Lower leg skin (tissue), 4 donors: Measurements from ENCODE around the gene KLHL2. TPM values are rescaled to one million over a fixed set of nuclear protein-coding genes. Genes with fewer than 3 reads are reported as not detected.
"Not testable (repeated sequence)": the region's sequence is repeated elsewhere in the genome, so short reads cannot be mapped to it uniquely, and the experiment has no call there.

Experiments used
- DNase-seq, 2 donors: peaks; one replicate each; pipeline ENCODE4 v3.0.0-alpha.2; 2019; ENCODE audit warnings: low spot score in 2 of 2
- H3K4me3 ChIP-seq: fragments of 200-600 bp; sonication (generic); 2 replicates; pipeline ENCODE4 v1.5.1; 2017; ENCODE audit warnings: mild to moderate bottlenecking, low read depth; ENCODE audit not compliant: poor library complexity, severe bottlenecking
- POLR2A ChIP-seq, 2 donors: fragments of 450-650 bp; IDR thresholded peaks; one replicate each; pipeline ENCODE4 v1.6.1; 2016 to 2017; ENCODE audit warnings: antibody characterized with exemption in 2 of 2, mild to moderate bottlenecking in 1 of 2, moderate library complexity in 1 of 2
- WGBS, 2 donors: methylation state at CpG; one replicate each; pipeline ENCODE4 v1.1.5; 2018; 5-methylcytosine and 5-hydroxymethylcytosine counted together
- intact Hi-C: fragments of 100-400 bp; cut with DNase I; formaldehyde crosslinking; loops from one replicate; pipeline ENCODE4 v1.15.0; 2023; ENCODE audit warnings: low total_unique reads
- total RNA-seq, 4 donors: library from RNA; depleted of rRNA; stranded (reverse); fragments of >200 nt; gene quantifications; one replicate each; pipeline ENCODE4 v1.1.0, GENCODE V29; 2016
- TF ChIP-seq, protein P1 (sequence below), 3 donors: fragments of 450-650 bp; IDR thresholded peaks; one replicate each; pipeline ENCODE4 v1.5.1; 2016; ENCODE audit warnings: antibody characterized with exemption in 3 of 3, mild to moderate bottlenecking in 3 of 3, moderate library complexity in 2 of 3

Gene KLHL2
- total RNA-seq, 4 donors from 2014 or later = 15.1 to 15.9 (median 15.7) TPM

DNA sequence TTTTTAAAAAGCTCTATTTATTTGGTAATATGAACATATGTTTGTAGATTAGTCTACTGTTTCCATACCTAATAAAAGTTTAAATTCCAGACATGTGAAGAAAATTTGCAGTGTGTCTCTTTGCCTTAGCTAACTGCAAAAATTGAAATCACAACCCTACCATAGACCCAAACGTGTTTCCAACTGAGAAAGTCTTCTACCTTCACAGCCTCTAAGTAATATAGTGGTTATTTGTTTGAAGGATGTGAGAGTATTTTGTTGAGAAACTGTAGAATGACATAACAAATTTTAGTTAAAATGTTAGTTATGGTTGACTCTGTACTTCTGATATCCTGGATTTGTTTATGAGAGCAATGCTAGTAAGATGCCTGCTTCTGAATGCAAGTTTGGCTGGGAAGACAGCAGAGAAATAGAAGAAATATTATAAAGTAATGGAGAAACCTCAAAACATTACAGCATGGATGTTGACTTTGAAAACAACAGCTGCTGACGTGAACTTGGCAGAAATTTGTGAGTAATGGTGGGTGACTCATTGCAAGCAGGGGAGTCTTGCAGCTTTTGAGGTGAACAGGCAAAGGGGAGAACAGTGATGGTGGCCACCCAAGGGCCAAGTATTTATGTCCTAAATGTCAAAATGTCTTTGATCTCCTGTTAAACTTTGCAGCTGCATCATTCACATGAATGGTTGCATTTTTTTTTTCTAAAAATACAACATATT is 7.8 kb downstream of the KLHL2 start:
- H3K4me3 ChIP-seq, intact Hi-C loops: not testable (repeated sequence)
- WGBS, 2 donors = 42 to 56% methylated on average over 2 of the region's 2 CpGs
- DNase-seq = peak in 1 of 2 donors; percentile 48

GRCh38 chr4:165215761-165216487 is 8.6 kb downstream of the KLHL2 start:
- intact Hi-C loops, DNase-seq, H3K4me3 ChIP-seq: not testable (repeated sequence)
- WGBS, 2 donors = 61 to 65% methylated on average over 2 of the region's 2 CpGs

- no peak for TF ChIP-seq POLR2A (IDR thresholded peaks at IDR 0.05)
- TF ChIP-seq, protein P1, sequence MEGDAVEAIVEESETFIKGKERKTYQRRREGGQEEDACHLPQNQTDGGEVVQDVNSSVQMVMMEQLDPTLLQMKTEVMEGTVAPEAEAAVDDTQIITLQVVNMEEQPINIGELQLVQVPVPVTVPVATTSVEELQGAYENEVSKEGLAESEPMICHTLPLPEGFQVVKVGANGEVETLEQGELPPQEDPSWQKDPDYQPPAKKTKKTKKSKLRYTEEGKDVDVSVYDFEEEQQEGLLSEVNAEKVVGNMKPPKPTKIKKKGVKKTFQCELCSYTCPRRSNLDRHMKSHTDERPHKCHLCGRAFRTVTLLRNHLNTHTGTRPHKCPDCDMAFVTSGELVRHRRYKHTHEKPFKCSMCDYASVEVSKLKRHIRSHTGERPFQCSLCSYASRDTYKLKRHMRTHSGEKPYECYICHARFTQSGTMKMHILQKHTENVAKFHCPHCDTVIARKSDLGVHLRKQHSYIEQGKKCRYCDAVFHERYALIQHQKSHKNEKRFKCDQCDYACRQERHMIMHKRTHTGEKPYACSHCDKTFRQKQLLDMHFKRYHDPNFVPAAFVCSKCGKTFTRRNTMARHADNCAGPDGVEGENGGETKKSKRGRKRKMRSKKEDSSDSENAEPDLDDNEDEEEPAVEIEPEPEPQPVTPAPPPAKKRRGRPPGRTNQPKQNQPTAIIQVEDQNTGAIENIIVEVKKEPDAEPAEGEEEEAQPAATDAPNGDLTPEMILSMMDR (IDR thresholded peaks at IDR 0.05) = no peak
- 85 to 87% methylated on average over 3 of the region's 3 CpGs for WGBS, 2 donors
- H3K4me3 ChIP-seq = no peak overlapping the region
- intact Hi-C loops = no loop called here
- no peak for DNase-seq
Measured at GRCh38 chr4:165217325-165217724, 10.0 kb downstream of the KLHL2 start.

GRCh38 chr4:165221306-165221705 is 13.9 kb downstream of the KLHL2 start:
- 48 to 72% methylated on average over 4 of the region's 4 CpGs for WGBS, 2 donors
- H3K4me3 ChIP-seq, DNase-seq, intact Hi-C loops: not testable (repeated sequence)

DNA sequence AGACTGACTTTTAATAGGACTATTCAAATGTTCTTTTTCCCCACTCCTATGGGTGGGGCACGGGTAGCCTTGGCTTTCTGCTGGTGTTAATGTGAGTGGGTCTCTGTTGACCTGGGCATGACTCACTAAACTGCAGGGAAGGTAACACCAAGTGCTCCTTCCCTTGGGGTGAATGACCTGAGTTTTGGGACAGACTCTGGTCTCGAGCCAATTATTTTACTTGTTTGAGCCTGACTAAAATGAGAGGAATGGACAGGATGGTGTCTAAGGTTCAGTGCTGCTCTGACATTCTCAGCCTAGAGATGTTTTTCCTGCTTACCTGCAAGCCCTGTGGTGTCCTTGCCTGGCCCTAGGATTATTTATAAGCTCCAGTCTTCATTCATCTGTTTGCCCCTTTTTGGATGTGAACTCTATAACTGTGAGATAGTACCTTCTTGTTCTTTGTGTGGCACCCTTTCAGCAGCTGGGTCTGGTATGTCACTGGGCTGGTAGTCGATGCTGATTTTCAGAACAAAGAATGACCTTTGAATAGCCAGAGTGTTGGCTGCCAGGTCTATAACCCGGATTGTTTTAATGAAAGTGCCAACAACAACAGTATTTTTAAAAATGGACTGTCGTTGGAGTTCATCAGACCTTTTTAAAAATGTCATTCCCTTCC is 14.8 kb downstream of the KLHL2 start:
- not testable (repeated sequence) for DNase-seq
- WGBS, 2 donors = 39 to 46% methylated on average over 5 of the region's 5 CpGs

DNA sequence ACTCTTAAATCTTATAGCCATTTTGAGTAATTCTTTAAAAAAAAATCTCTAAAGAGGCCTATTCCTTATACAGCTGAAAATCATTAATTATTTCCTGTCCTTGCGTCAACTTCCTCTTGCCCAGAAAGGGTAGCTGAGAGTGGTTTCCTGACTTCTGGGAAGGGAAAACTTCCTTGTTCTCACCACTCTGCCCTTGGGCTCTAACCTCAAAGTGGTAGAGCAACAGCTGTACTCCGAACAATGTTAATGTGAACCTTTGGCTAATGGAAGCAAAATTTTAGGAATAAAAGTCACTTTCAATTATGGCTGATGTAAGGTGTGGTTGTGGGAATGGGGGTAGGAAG is 15.3 kb downstream of the KLHL2 start:
- intact Hi-C loops = no loop called here
- TF ChIP-seq POLR2A (IDR thresholded peaks at IDR 0.05) = no peak
- TF ChIP-seq, protein P1 (IDR thresholded peaks at IDR 0.05) = no peak
- no peak overlapping the region for H3K4me3 ChIP-seq
- no peak for DNase-seq
- 35 to 47% methylated on average over 2 of the region's 2 CpGs for WGBS, 2 donors

More for the DNA sequence above, 14.8 kb downstream of the KLHL2 start:
- intact Hi-C loops, H3K4me3 ChIP-seq: not testable (repeated sequence)

DNA sequence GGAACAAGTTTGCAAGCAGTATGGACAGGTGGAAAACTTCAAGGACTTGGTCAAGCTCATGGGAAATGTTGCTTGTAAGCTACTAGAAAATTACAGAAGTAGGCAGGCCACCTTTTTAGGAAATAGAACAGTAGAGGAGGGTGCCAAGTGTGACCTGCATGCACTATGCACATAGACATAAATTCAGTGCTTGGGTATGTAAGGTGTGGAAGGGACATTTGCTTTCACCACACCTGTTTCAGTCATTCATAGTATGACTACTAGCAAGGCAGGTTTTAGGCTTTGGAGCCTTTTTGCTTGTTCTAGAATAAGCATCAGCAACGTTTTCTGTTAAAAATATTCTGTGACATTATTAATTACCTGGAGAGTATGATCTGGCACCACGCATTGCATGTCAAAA is 20.0 kb downstream of the KLHL2 start:
- DNase-seq = not testable (repeated sequence)
- WGBS, 2 donors = 78 to 81% methylated on average over 2 of the region's 2 CpGs

DNA sequence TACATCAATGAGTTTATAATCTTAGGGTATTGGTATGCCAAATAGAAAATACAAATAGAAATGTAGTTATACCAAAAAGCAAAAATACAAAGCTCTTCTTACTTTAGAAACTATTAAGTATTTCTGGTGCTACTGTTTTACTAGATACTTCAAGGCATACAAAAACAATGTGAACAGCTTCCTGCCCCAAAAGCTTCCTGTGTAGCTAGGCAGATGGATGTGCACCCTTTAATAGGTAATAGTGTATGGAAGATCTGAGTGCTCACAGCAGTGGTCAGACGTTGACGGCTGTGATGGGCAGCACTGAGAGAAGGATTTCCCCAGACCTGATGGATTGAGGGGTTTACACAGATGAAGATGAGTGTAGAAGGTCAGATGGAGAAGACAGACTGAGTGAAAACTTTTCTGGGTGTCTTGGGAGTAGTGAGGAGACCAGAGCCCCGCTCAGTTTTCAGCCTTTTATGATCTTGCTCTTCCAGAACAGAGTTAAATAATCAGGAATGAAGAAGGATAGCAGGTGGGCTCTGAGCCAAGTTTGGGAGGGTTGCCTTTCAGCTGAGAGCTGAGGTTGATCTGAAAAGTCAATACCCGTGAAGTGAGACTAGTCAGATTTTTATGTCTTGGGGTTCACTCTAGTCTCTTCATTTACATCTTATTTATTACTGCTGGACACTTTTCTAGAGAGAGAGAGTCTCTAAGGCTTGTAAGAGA is 22.3 kb downstream of the KLHL2 start:
- H3K4me3 ChIP-seq, intact Hi-C loops, DNase-seq: not testable (repeated sequence)
- 77 to 80% methylated on average over 4 of the region's 4 CpGs for WGBS, 2 donors

More for the DNA sequence above, 20.0 kb downstream of the KLHL2 start:
- H3K4me3 ChIP-seq, intact Hi-C loops: not testable (repeated sequence)

DNA sequence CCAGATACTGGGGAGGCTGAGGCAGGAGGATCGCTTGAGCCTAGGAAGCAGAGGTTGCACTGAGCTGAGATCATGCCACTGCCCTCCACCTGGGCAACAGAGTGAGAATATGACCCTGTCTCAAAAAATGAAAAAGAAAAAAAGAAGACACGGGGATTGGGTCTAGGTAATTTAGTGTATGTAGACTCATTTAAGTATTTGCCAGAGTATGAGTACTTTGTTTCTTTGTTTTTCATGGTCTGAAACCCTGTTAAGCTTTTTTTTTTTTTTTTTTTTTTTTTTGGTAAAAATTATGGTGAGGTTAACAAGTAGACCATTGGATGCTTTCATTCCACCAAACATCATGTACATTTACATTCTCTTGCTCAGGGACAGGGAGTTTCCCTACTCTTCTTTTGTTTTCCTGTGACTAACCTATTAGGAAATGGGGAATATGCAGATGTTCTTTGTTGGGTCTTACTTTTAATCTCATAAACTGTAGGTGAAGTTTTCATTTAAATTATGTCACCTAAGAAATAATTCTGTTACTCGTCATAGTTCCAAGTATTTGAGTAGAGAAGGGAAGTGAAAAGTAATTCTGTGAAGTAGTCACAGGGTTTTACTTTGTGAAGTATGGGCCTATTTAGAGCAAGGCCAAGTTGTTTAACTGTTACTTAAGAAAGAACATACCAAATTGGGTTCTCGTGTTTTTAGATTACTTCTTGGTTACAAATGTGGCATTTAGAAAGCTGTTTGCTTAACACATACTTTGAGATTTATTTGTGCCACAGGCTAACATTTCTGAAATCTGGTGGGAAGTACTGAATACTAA is 25.5 kb downstream of the KLHL2 start:
- H3K4me3 ChIP-seq, DNase-seq, intact Hi-C loops: not testable (repeated sequence)
- 77 to 81% methylated on average over 4 of the region's 4 CpGs for WGBS, 2 donors
